Medulla oblongata (tissue), 1 donor: ENCODE results near the gene RGS12.

Experiments used
- DNase-seq: peaks from one replicate; pipeline ENCODE4 v3.0.0-alpha.2; 2015; ENCODE audit errors: extremely low spot score

Gene RGS12

GRCh38 chr4:3331511-3332394, 38.9 kb downstream of the RGS12 start:
- no peak for DNase-seq

GRCh38 chr4:3332498-3332897, 39.7 kb downstream of the RGS12 start:
- DNase-seq = no peak

- DNase-seq = no peak
These were observed 41.5 kb downstream of the RGS12 start for GRCh38 chr4:3334316-3334715.

GRCh38 chr4:3335385-3335784, 42.6 kb downstream of the RGS12 start:
- no peak for DNase-seq

GRCh38 chr4:3335982-3336381, 43.2 kb downstream of the RGS12 start:
- no peak for DNase-seq

- no peak for DNase-seq
These were observed 43.8 kb downstream of the RGS12 start for GRCh38 chr4:3336382-3337356.

- no peak for DNase-seq
These were observed 44.5 kb downstream of the RGS12 start for GRCh38 chr4:3337357-3337732.

- no peak for DNase-seq
These were observed 45.0 kb downstream of the RGS12 start for GRCh38 chr4:3337811-3338210.

GRCh38 chr4:3338321-3338838, 45.6 kb downstream of the RGS12 start:
- no peak for DNase-seq

- no peak for DNase-seq
These were observed 46.2 kb downstream of the RGS12 start for GRCh38 chr4:3338976-3339531.

GRCh38 chr4:3339577-3339976, 46.8 kb downstream of the RGS12 start:
- DNase-seq = no peak

GRCh38 chr4:3340038-3340699, 47.3 kb downstream of the RGS12 start:
- no peak for DNase-seq

GRCh38 chr4:3340700-3341083, 47.9 kb downstream of the RGS12 start:
- DNase-seq = no peak

- no peak for DNase-seq
These were observed 48.9 kb downstream of the RGS12 start for GRCh38 chr4:3341760-3342159.

GRCh38 chr4:3342182-3342854, 49.5 kb downstream of the RGS12 start:
- DNase-seq = no peak
